Testis (tissue), 2 donors: ENCODE data around the gene SGSM1.

Source experiments
- POLR2A ChIP-seq: fragments of 450-650 bp; IDR thresholded peaks from one replicate; pipeline ENCODE4 v1.6.1; 2017; ENCODE audit warnings: antibody characterized with exemption, mild to moderate bottlenecking, moderate library complexity
- TF ChIP-seq, protein P1 (sequence below), 3 experiments: fragments of 450-650 bp in 2 of 3; fragments of 200-600 bp in 1 of 3; sonication (generic) in 1 of 3; IDR thresholded peaks; one replicate each; pipeline ENCODE4 v1.5.1; 2016 to 2019; ENCODE audit warnings: antibody characterized with exemption in 3 of 3, mild to moderate bottlenecking in 2 of 3, moderate library complexity in 1 of 3

DNA sequence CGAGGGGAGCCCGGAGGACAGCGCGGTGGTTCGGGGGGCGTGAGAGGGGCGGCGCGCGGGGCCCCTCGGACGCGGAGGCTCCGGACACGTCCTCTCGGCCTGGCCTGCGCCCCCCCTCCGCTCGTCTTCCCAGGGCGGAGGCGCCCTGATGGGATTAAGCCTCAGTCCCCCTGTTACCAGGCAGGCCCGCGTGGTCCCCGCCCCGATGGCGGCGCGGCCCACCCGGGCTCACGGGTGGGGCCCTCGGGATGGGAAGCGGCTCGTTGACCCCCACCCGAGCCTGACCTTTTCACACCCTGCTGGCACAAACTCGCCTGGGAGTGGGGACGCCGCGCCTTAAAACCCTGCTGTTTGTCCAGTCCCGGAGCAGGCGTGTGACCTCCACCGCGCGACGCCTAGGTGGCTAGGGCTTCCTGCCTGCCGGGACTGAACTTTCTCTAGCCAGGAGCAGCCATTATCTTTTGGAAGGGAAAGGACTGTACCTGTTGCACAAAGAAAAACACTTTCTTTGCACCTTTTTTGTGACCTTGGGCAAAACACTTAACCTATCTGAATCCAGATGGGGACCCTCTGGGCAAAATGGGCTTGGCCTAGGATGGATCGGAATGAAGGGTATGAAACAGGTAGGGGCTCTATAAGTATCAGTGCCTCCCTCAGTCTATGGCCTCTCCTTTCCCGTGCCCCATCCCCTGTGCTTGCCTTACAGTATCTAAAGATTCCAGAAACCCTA lies 147.5 kb downstream of the SGSM1 start:
- TF ChIP-seq POLR2A = no peak
- TF ChIP-seq, protein P1, sequence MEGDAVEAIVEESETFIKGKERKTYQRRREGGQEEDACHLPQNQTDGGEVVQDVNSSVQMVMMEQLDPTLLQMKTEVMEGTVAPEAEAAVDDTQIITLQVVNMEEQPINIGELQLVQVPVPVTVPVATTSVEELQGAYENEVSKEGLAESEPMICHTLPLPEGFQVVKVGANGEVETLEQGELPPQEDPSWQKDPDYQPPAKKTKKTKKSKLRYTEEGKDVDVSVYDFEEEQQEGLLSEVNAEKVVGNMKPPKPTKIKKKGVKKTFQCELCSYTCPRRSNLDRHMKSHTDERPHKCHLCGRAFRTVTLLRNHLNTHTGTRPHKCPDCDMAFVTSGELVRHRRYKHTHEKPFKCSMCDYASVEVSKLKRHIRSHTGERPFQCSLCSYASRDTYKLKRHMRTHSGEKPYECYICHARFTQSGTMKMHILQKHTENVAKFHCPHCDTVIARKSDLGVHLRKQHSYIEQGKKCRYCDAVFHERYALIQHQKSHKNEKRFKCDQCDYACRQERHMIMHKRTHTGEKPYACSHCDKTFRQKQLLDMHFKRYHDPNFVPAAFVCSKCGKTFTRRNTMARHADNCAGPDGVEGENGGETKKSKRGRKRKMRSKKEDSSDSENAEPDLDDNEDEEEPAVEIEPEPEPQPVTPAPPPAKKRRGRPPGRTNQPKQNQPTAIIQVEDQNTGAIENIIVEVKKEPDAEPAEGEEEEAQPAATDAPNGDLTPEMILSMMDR (IDR thresholded peaks at IDR 0.05) = no peak
